HS-27A (cell line): ENCODE measurements around the gene ESPL1.
A peak's percentile ranks its signal among the peaks of the same experiment; 100 is the strongest.
"Not testable (repeated sequence)": the region's sequence is repeated elsewhere in the genome, so short reads cannot be mapped to it uniquely, and the experiment has no call there.

Source experiments
- DNase-seq: peaks from one replicate; pipeline ENCODE4 v3.0.0-alpha.2; 2012; ENCODE audit warnings: low read depth, missing footprints

The ESPL1 gene

DNA sequence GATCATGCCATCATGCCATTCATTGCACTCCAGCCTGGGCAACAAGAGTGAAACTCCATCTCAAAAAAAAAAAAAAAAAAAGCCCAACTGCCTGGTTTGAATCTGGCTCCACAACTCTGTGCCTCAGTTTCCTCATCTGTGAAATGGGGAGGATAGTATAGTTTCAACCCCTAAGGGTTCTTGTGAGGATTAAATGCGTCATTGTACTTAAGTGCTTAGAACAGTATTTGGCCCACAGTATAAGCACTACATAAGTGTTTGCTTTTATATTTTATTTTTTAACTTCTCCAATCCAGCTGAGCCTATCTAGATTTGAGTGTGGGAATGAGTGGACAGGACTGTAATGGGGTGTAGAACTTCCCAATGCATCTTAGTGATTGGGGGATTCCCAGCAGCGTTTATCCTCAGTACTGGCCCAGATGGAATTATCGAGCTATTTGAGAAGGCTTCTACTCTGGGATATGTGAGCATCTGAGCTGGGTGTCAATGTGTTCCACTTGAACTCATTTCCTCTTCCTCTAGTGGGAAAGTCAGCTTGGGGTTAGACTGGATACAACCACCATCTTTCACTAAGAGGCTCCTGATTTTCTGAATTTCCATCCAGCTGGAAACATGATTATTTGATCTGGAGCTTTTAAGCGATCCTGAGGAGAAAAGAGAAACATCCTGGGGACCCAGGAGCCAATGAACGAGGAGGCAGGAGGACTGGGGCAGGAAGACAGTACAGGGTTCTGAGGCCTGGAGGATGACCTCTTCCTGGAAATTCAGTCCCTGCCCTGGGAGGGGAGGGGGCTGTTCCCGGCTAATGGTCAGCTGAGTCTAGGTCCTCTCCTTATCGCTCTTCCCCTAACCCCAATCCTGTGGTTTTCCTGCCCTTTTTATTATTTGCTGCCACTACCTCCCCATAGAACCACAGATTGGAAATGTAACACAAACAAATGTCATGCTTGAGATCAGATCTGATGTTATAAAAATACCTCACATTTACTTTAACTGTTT is 9.3 kb upstream of the ESPL1 start:
- no peak for DNase-seq

DNA sequence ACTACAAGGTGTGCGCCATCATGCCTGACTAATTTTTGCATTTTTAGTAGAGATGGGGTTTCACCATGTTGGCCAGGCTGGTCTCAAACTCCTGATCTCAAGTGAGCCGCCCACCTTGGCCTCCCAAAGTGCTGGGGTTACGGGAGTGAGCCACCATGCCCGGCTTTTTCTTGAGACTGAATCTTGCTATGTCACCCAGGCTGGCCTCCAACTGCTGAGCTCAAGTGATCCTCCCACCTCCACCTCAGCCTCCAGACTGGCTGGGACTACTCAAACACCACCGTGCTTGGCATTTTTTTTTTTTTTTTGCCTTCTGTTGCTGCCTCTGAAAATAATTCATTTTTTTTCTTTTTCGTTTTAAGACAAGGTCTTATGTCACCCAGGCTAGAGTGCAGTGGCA is 8.2 kb upstream of the ESPL1 start:
- DNase-seq = no peak

DNA sequence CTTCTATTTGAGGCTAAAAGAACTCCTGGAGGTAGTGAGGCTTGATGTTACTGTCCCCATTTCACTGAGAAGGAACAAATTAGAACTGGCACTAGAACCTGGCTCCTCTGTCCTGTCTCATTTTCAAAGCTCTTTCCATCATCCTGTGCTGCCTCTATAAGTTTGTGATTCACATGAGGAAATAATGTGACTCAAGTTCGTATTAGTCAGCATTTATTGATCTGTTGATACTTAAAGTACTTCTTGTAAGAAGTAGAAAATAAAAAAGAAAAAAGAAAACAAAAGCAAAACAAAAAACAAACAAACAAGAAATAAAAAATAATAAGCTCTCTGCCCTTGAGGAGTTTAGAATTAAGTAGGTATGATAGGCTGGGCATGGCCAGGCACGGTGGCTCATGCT is 2.3 kb upstream of the ESPL1 start:
- DNase-seq = no peak

DNA sequence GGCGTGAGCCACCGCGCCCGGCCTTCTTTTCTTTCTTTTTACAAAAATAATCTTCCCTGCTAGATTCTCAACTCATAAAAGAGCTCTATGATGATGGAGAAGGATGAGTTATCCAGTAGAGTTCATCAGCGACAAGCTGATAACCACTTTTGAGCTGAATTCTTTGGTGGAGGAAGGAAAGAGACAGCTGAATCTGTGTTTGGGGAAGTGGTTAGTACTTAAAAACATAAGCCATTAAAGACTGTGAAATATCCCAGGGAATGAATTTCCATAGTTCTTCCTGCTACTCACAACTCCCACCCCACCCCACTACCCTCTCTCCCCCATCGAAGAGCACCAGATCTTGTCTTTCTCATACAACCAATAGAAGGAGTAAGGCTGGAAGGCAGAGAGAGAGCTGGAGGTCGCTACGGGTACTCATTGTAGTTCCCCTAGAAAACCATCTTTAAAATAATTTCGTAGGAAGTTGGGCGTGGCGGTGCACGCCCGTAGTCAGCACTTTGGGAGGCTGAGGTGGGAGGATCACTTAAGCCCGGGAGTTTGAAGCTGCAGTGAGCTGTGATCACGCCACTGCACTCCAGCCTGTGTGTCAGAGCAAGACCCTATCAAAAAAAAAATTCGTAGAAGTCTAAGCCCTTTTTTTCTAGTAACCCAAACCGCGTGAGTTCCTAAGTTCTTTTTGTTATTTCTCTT is 647 bp upstream of the ESPL1 start:
- DNase-seq = no peak

DNA sequence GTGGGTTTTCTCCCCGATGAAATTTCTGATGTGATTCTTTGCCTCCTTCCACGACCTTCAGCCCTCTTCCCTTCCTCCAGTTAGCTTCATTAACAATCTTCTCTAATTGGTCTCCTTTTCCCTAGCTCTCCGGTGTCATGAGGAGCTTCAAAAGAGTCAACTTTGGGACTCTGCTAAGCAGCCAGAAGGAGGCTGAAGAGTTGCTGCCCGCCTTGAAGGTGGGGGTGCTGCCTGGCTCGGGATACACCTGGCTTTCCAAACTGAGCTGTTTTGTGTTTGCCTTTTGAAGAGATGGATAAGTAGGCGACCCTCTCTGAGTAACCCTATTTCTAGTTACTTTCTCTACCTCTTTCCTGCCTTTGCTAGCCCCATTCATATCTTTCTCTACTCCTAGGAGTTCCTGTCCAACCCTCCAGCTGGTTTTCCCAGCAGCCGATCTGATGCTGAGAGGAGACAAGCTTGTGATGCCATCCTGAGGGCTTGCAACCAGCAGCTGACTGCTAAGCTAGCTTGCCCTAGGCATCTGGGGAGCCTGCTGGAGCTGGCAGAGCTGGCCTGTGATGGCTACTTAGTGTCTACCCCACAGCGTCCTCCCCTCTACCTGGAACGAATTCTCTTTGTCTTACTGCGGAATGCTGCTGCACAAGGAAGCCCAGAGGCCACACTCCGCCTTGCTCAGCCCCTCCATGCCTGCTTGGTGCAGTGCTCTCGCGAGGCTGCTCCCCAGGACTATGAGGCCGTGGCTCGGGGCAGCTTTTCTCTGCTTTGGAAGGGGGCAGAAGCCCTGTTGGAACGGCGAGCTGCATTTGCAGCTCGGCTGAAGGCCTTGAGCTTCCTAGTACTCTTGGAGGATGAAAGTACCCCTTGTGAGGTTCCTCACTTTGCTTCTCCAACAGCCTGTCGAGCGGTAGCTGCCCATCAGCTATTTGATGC is 797 bp downstream of the ESPL1 start:
- no peak for DNase-seq

DNA sequence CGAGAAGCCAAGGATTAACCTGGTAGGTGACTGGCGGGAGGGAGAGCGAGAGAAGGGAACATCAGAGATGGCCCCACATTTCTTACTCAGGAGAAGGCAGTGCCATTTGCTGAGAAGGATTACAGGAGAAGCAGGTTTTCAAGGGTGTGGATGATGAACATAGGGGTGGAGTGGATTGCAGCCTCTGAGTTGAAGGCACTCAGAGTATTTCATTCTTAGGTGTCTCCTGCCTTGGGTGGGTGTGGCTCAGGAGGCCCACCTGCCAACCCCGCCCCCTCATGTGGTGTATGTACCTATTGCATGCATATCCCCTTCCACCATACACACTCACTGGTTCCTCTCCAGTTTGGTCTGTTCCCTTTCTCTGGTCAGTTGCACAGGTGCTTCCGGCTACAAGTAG is 6.3 kb downstream of the ESPL1 start:
- DNase-seq = no peak

DNA sequence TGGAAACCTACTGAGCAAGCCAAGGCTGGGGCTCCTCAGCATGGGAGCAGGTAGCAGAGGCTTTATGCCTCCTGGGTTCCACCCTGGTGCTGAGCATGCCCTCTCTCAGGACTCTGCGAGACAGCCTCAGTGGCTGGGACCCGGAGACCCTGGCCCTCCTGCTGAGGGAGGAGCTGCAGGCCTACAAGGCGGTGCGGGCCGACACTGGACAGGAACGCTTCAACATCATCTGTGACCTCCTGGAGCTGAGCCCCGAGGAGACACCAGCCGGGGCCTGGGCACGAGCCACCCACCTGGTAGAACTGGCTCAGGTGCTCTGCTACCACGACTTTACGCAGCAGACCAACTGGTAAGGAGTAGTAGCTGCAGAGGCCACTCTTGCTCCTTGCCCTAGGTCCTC is 8.4 kb downstream of the ESPL1 start:
- no peak for DNase-seq

DNA sequence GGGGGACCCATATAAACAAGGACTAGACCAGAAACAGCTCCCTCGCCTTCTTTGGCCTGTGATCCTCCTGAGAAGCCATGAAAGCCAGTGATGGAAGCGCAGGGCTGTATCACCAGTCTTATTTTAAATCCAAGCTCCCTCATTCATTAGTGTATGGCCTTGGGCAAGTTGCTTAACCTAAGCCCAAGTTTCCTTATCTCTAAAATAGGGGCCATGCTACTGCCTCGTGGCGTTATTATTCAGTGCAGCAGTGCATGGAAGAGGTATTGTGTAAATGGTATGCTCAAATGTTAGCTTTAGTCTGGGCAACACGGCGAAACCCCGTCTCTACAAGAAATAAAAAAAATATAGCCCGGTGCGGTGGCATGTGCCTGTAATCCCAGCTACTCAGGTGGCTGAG is 9.9 kb downstream of the ESPL1 start:
- no peak for DNase-seq

DNA sequence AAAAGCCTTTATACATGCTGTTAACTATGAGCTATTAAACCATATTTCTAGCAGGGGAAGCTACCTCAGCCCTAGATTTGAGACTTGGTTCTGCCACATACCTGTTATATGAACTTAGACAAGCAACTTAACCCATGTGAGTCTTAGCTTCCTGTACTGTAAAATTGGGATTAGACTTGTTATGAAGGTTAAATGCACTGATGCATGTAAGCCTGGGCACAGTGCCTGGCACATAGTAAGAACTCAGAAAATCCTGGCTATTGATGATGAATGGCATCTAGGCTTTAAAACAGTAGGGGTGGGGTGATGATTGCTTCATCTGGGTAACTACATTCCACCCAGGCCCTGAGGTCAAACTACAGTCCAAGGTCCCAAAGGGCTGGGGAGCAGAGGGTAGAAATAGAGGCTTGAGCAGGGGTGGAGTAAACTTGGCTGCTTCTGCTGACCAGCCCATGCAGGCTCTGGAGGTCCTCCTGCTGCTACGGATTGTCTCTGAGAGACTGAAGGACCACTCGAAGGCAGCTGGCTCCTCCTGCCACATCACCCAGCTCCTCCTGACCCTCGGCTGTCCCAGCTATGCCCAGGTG is 11.3 kb downstream of the ESPL1 start:
- no peak for DNase-seq

DNA sequence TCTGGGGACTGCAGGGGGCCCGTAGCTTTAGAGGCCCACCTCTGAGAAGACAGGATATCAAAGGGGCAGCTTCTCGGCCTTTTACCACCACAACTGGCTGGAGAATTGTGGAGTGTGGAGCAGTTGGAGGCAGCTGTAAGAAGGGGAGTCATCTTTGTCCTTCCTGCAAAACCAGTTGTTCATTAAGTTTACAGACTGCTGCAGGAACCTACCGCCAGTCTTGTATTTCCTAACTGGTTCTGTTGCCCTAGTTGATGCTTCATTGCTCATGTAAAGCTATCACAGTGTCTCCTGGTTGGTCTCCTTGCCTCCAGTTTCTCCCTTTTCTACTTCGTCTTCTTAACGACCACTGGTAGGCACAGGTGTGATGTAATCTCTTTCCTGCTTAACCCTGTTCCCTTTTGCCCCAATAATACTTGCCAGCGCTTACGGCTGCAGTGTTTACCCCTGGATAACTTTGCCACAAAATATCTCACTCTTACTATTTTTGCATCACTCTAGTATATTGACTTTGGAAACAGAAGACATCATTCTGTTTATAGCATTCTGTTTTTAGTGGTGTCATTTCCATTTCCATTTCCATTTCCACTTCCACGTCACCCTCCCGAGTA is 11.9 kb downstream of the ESPL1 start:
- no peak for DNase-seq

DNA sequence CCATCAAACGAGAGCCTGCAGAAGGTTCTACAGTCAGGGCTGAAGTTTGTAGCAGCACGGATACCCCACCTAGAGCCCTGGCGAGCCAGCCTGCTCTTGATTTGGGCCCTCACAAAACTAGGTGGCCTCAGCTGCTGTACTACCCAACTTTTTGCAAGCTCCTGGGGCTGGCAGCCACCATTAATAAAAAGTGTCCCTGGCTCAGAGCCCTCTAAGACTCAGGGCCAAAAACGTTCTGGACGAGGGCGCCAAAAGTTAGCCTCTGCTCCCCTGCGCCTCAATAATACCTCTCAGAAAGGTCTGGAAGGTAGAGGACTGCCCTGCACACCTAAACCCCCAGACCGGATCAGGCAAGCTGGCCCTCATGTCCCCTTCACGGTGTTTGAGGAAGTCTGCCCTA is 18.3 kb downstream of the ESPL1 start:
- DNase-seq = no peak

DNA sequence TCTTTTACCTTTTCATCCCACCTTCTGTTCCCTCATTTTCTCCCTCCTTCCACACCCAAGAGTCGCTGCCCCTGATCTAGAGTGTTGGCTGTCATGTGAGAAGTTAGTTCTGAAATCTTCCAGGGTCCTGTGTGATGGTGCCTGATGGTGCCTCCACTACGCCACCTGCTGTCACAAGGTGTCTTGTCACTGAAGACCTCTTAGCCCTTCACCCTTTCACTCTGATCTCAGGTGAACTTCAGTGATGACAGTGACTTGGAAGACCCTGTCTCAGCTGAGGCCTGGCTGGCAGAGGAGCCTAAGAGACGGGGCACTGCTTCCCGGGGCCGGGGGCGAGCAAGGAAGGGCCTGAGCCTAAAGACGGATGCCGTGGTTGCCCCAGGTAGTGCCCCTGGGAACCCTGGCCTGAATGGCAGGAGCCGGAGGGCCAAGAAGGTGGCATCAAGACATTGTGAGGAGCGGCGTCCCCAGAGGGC is 19.7 kb downstream of the ESPL1 start:
- no peak for DNase-seq

DNA sequence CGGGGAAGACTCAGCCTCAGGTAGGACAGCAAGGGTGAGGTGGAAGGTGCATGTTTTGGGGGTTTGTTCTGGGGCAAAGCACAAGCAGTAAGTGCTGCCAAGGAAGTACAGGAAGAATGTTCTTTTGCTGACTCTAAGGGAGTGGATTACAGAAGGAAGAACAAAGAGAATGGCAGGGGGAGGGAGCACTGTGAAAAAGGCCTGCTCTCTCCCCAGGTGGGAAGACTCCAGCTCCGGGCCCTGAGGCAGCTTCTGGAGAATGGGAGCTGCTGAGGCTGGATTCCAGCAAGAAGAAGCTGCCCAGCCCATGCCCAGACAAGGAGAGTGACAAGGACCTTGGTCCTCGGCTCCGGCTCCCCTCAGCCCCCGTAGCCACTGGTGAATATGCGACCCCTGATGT is 20.2 kb downstream of the ESPL1 start:
- DNase-seq = no peak

DNA sequence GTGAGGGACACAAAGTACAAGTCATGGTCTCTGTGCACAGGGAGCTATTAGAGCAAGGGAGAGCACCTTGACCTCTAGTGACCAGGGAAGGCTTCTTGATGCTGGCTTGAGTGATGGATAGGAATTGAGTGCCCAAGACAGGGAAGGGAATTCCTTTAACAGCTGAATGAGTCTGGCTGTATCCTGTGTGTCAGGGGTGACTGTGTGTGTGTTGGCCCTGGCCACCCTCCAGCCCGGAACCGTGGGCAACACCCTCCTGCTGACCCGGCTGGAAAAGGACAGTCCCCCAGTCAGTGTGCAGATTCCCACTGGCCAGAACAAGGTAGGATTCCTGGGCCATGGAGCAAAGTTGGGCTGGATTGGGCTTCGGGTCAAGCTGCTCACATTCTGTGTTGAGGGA is 21.8 kb downstream of the ESPL1 start:
- no peak for DNase-seq

DNA sequence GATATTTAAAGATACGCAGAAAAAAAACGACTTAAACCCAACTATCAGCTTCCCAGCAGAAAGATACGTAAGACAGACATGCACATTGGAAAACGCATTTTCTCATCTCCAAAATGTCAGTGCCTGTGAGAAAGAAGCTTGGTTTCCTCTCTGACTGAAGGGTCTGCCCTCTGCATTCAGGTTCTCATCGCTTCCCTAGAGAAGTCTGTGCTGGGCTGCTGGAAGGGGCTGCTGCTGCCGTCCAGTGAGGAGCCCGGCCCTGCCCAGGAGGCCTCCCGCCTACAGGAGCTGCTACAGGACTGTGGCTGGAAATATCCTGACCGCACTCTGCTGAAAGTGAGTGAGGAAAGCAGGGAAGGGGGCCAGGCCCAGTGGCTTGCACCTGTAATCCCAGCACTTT is 22.6 kb downstream of the ESPL1 start:
- no peak for DNase-seq

DNA sequence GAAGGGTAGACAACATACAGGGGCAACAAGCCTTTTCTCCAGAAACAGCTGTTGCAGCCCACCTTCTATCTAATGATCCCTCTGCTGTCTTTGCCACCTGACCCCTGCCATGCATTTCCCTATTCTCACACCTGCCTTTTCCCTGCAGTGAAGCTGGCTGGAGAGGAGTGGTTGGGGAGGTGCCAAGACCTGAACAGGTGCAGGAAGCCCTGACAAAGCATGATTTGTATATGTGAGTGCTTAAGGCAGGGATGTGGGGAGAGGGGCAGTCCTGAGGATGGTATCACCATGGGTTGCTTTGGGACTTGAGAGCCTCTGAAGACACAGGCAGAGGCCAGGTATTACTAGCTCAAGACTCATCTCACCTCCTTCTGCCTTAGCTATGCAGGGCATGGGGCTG is 24.3 kb downstream of the ESPL1 start:
- no peak for DNase-seq

DNA sequence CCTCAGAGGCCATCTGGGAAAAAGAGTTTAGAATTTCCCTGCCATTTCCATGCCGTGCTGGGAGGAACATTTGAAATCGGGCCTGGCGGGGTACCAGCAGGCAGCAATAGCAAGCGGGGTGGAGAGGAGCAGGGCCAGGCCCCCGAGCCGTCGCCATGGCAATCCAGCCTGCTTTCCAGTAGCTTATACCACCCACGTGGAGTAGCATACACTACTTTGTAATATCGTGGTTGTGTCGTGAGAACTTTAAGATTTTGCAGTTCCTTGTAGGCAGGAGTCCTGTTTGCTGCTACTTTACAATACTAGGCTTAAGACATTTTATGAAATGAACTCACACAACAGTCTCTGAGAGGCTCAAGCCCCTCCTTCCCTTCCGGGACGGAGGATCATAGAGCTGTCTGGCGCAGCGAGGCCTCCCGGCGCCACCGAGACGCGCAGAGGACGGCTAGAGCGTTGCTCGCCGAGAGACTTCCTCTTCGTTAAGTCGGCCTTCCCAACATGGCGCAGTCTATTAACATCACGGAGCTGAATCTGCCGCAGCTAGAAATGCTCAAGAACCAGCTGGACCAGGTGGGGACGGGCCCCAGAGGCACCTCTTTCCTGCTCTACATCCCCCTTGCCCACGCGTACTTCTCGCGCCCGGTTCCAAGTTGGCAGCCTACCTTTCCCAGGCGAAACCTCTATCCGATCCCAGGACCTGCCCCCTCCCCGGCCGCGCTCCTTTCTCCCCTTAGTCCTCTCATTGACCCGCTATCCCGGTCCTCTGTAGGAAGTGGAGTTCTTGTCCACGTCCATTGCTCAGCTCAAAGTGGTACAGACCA is 27.2 kb downstream of the ESPL1 start, which contains the start of gene PFDN5:
Gene PFDN5, plus strand, starts transcription at position 473 of the 821 bp plus-strand sequence. Its CDS starts 26 bp downstream, at position 499.
- DNase-seq = peak; percentile 73

DNA sequence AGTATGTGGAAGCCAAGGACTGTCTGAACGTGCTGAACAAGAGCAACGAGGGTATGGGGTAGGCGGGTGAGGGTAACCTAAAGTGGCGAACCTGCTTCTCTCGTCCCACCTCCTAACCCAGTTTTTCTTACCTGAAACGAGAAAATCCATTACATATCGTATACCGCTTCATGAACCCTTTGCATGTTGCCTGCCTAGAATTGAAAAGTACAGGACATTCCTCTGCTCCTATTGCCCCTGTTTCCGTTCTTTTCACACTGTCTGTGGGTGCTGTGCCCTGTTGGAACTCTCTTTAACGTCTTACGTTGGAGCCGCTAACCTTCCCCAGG is 27.8 kb downstream of the ESPL1 start:
- no peak for DNase-seq

DNA sequence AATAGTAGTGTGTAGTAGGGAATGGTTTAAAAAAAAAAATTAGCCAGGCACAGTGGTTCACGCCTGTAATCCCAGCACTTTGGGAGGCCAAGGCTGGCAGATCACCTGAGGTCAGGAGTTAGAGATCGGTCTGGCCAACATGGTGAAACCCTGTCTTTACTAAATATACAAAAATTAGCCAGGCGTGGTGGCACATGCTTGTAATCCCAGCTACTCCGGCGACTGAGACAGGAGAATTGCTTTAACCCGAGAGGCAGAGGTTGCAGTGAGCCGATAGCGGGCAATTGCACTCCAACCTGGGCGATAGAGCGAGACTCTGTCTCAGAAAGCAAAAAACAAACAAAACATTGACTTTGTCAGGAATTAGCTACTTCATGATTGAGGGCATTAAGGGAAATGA is 29.0 kb downstream of the ESPL1 start:
- not testable (repeated sequence) for DNase-seq

DNA sequence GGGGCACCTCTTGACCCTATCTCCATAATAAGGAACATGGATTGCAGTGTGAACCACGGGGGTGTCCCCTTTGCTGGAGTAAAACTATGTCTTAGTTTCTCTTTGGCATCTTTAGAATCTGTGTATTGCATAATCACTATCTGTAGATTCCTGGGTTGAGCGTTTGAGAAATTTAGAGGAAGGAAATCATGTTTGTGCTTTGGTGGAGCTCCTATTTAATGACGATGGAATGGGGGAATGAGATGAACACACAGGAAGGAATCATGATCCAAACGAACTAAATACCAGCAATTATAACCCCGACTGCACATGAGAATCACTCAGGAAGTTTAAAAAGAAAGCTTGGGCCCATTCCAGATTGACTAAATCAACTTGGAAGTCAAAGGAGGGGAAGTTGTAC is 30.1 kb downstream of the ESPL1 start:
- DNase-seq = no peak

DNA sequence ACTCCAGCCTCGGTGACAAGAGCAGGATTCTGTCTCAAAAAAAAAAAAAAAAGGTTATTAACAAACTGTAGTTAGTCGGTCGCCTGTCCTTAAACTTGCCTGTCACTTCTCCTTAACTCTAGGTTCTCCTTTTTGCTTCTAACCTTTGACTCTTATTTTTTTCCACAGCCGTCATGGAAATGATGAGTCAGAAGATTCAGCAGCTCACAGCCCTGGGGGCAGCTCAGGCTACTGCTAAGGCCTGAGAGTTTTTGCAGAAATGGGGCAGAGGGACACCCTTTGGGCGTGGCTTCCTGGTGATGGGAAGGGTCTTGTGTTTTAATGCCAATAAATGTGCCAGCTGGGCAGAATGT is 31.0 kb downstream of the ESPL1 start:
- DNase-seq = no peak
